Fibroblast of the conjunctiva (primary cell): ENCODE measurements around the gene PAPPA2.
"Not testable (repeated sequence)": the region's sequence is repeated elsewhere in the genome, so short reads cannot be mapped to it uniquely, and the experiment has no call there.

ENCODE experiments used
- DNase-seq: peaks from one replicate; pipeline ENCODE4 v3.0.0-alpha.2; 2010; ENCODE audit warnings: low read depth

Gene PAPPA2

GRCh38 chr1:176604461-176604860 lies 141.5 kb downstream of the PAPPA2 start:
- no peak for DNase-seq

- no peak for DNase-seq
These were observed 142.2 kb downstream of the PAPPA2 start for GRCh38 chr1:176605176-176605575.

DNA sequence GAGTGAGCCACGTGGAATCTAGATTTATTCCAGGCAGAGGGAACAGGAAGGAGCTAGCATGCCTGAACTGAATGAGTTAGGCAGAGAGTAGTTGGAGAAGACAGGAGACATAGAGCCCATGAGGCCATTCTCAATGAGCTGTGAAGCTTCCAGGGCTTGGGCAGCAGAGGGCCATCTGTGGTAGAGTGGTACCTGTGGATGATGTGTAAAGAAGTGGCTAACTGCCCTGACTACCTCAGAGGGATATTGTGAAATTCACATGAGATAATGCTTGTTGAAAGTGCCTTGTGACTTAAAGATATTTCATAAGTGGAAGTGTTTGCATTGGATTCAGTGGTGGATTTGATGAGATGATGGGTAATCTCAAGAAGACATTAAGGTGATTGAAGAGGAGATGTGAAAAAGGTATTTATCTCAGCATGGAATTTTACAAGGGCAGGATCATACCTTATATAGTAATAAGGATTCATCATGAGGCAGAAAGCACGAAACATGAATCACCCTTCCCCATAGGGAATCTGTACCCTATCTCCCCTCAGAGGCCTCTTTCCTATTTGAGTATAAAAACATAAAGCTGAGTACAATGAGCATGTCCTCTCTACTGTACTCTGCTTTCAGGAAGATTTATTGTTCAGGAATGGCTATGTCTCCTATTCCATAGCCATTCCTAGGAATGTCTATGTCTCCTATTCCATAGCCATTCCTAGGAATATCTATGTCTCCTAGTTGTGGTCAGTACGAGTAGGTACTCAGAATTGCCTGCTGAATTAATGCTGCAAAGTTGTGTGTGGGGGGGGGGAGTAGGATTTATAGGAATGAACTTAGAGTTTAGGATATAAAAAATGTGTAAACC lies 146.8 kb downstream of the PAPPA2 start:
- no peak for DNase-seq

DNA sequence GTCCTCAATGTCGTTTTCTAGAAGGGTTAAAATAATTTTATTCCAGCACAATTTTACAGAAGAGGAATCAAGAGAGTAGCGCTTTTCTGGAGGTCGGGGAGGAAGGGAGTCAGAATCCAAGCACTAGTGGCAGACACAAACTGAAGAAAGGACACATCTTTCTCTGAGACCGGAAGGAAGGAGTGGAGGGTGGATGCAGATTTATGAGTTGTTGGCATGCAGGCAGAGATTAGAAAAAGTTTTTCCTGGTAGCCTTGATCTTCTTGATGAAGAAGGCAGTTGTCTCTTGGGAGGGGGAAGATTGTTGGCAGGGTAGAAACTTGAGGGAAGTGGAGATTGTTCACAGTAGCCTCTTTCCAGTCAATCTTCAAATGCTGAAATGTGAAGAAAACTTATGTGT lies 149.8 kb downstream of the PAPPA2 start:
- no peak for DNase-seq

DNA sequence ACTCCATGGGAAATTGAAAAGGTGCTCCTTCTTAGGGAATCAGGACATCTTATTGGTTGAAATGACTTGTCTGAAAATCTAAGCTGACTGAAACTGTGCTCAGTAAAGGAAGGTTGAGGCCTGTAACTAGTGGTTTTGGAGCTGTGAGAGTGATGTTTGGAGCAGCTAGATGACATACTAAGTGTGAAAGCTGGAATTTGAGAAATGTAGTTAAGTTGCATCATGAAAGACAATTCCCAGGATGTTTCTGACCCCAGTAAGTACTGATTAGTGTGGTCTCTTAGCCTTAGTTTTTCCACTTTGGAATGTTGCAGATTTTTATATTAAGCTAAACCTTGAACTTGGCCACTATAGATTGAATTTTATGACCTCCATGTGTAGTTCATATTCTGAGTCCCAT lies 154.9 kb downstream of the PAPPA2 start:
- no peak for DNase-seq

- DNase-seq, result no peak
These were observed 156.3 kb downstream of the PAPPA2 start for GRCh38 chr1:176619261-176619660.

GRCh38 chr1:176625365-176625764 lies 162.4 kb downstream of the PAPPA2 start:
- DNase-seq, result no peak

- DNase-seq, result no peak
These were observed 163.6 kb downstream of the PAPPA2 start for GRCh38 chr1:176626572-176627061.

- no peak for DNase-seq
These were observed 165.8 kb downstream of the PAPPA2 start for GRCh38 chr1:176628775-176629174.

GRCh38 chr1:176634733-176635132 lies 171.8 kb downstream of the PAPPA2 start:
- not testable (repeated sequence) for DNase-seq

GRCh38 chr1:176638713-176639526 lies 175.9 kb downstream of the PAPPA2 start:
- no peak for DNase-seq

DNA sequence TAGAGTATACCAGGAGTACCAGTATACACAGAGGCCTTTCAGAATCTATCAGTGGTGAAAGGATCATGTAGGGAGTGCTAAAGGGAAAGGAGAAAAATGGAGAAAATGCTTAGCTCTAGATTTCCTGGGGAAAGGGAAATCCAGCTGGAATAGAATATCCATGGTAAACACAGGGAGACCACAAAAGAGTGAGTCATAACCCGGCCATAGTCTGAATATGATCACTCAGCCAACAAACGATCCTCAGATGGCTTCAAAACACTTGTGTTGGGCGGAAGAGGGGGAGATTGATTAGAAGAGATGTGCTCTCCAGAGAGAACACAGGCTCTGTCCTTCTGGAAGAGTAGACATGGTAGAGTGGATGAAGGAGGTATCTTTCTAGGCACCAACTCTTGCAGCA lies 180.6 kb downstream of the PAPPA2 start:
- no peak for DNase-seq

DNA sequence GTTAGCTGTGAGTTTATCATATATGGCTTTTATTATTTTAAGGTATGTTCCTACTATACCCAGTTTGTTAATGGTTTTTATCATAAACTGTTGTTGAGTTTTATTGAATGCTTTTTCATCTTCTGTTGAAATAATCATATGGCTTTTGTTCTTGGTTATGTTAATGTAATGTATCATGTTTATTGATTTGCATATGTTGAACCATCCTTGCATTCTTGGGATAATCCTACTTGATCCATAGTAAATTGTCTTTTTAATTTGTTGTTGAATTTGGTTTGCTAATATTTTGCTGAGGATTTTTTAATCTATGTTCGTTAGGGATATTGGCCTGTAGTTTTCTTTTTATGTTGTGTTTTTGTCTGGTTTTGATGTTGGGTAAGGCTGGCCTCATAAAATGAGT lies 185.6 kb downstream of the PAPPA2 start:
- no peak for DNase-seq

DNA sequence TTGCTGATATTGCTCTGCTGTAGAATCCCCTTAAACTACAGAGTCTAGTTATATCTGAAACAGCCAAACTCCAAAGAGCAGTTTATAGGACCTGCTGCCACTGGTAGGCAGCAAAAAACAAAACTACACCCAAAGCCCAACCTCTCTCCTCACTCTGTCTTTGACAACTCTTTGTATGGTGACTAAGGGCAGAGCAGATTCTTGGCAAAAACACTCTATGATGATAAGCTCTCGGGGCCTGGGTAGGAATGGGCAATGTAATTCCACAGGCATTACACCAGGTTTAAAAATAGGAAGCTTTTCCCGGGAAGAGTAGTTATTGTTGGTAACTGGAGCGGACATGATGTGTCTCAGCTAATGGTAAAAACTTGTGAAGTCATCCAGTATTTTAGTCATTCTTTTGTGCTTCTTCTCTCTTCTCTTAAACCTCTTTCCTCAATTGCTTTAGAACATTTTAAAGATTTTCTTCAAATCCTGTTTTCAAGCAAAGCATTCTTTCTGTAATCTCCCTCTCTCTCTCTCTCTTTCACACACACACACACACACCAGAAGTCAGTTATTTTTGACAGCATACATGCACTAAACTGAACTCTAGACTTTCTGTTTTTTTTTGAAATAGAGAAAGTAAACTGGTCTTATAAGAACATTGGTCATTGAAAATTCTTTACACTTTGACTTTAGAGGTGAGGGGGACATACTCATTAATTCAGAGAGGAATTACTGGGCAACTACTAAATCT lies 193.5 kb downstream of the PAPPA2 start:
- peak; percentile 13 for DNase-seq

DNA sequence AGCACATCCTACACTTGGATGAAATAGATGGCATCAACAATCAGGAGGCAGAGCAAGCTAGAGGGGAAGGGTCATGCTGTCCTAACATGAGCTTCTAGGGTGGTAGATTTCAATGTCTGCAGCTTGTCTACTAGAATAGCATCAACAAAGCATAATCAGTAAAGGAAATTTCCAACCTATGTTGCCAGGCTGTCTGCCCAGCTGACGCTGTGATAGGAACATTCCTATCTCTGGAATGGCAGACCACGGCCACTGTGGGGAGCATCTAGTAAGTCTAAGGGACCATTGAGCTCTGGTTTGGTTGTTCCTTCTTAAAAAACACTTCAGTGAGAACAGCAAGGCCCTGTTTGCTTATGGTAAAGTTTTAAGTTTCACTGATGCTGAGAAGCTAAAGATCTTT lies 206.8 kb downstream of the PAPPA2 start:
- no peak for DNase-seq

DNA sequence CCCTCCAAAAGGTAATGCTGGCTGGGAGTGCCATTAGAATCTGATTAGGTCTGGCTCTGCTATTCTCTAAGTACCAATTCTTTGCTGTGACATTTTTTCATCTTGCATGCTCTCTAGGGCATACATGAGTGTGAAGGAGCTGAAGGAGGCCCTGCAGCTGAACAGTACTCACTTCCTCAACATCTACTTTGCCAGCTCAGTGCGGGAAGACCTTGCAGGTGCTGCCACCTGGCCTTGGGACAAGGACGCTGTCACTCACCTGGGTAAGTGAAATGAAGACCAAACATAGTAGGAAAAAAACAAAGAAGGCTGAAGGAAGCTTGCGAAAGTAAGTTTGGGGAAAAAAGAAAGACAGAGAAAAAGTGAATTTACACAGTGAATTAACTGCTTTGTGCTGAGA lies 207.9 kb downstream of the PAPPA2 start:
- DNase-seq, result no peak

DNA sequence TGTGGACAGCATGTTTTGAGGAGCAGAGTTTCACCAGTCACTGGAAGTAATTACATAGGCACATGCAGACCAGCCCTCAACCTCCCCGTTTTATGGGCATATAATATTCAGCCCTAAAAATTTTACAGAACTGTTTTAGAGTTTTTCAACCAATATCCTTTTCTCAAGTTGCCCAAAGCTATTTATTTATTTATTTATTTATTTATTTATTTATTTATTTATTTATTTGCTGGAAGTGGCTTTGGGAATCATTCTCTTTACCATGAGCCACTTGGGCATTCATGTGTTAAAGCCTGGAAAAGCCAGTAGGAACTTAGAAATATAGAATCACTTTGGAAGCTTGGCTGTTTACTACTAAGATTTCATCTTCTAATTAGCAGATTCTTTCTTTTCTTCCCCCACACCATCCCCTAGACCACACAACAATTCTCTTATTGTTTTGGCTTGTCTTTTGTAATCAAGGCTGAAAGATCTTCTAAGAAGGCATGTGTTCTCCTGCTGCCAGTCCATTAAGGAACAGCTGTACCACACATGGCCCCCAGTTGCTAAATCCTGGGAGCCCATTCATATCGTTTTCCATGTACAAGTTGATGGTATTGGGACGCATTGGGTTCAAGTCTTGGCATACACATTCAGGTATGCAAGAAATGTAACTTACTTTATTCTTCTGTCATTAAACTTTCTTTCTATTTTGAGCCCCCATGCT lies 220.0 kb downstream of the PAPPA2 start:
- DNase-seq, result no peak

- peak; percentile 28 for DNase-seq
These were observed 228.6 kb downstream of the PAPPA2 start for GRCh38 chr1:176691251-176692228.

GRCh38 chr1:176692431-176692830 lies 229.5 kb downstream of the PAPPA2 start:
- DNase-seq, result no peak

DNA sequence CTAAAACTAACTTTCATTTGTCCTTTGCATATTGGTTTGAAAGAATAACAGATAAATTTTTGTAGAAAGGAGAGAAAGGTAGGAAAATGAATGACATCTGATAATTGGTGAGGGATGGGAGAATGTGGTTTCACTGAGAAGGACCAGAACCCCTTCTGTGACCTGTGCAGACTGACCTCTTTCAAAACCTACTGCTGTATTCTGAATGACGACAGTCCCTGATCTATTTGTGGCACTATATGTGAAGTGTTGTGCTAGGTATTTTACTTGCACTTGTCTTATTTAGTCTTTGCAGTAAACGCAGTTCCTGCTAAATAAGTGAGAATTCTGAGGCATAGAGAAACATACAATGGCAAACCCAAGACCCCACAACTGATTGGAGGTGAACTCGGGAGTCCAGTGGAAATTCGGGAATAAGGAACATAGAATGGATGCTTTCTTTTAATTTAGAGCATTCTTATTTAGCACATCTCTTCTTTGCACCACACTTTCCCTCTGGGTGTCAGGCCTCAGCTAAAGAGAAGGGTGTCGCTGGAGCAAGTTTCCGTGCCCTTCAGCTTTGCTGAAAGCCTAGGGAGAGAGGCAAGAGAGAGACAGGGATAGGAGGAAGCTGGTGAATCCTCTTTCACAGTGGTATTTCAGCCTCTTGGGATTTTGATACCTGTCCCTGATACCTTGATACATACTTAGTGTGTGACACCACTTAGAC lies 230.2 kb downstream of the PAPPA2 start:
- no peak for DNase-seq
